HEK293 (cell line): ENCODE data around the gene GTF2I.

Experiments used
- CTCF ChIA-PET: fragments of 350-600 bp; formaldehyde crosslinking; extraction: SDS; loops from one replicate; lab custom pipeline; 2021; ENCODE audit warnings: antibody characterized with exemption; lab: Yijun Ruan, JAX
- POLR2A ChIA-PET: fragments of 300-600 bp; formaldehyde crosslinking; extraction: SDS; loops from one replicate; lab custom pipeline; 2020; ENCODE audit warnings: antibody characterized with exemption, inconsistent platforms; lab: Yijun Ruan, JAX
- H3K27ac ChIP-seq: fragments of 200-500 bp; sonication (Bioruptor generic); 2 replicates; pipeline ENCODE4 v1.5.1; 2014; ENCODE audit warnings: low read depth, low read length, control low read depth, inconsistent platforms; ENCODE audit errors: extremely low read depth
- H3K36me3 ChIP-seq, 2 experiments: fragments of 200-500 bp in 1 of 2; sonication (Bioruptor generic) in 1 of 2; 1 replicate in 1 of 2; 2 replicates in 1 of 2; pipeline ENCODE4 v1.5.1; 2014 to 2017; ENCODE audit warnings: inconsistent platforms in 2 of 2, low read length in 2 of 2; ENCODE audit not compliant: control insufficient read depth in 2 of 2, insufficient read depth in 1 of 2
- H3K4me1 ChIP-seq: fragments of 200-500 bp; sonication (Bioruptor generic); 2 replicates; pipeline ENCODE4 v1.5.1; 2014; ENCODE audit warnings: mild to moderate bottlenecking, low read length, inconsistent platforms; ENCODE audit not compliant: control insufficient read depth, insufficient read depth
- H3K4me3 ChIP-seq: 2 replicates; pipeline ENCODE4 v1.5.1; 2011; ENCODE audit warnings: low read depth, mild to moderate bottlenecking, control low read depth, low read length, moderate library complexity
- H3K9me3 ChIP-seq: fragments of 200-500 bp; sonication (Bioruptor generic); 2 replicates; pipeline ENCODE4 v1.5.1; 2014; ENCODE audit warnings: low read depth, low read length, inconsistent platforms; ENCODE audit not compliant: control insufficient read depth, insufficient read depth
- BCL11B ChIP-seq: fragments of 450-650 bp; formaldehyde crosslinking; IDR thresholded peaks from 2 replicates; pipeline ENCODE4 v1.5.1; 2016; ENCODE audit warnings: low read depth, missing biosample characterization, missing genetic modification characterization
- FEZF1 ChIP-seq: fragments of 450-650 bp; formaldehyde crosslinking; IDR thresholded peaks from 2 replicates; pipeline ENCODE4 v1.5.1; 2016; ENCODE audit warnings: missing biosample characterization, missing genetic modification characterization
- GLIS1 ChIP-seq: fragments of 450-650 bp; formaldehyde crosslinking; IDR thresholded peaks from 2 replicates; pipeline ENCODE4 v1.5.1; 2016; ENCODE audit warnings: missing biosample characterization, missing genetic modification characterization
- GLIS2 ChIP-seq: fragments of 450-650 bp; formaldehyde crosslinking; IDR thresholded peaks from 2 replicates; pipeline ENCODE4 v1.5.1; 2016; ENCODE audit warnings: missing biosample characterization, missing genetic modification characterization
- HOXA7 ChIP-seq: sonication (generic); formaldehyde crosslinking; IDR thresholded peaks from 2 replicates; pipeline ENCODE4 v1.8.1; 2022; ENCODE audit warnings: missing genetic modification reagents, borderline replicate concordance
- IKZF3 ChIP-seq: fragments of 450-650 bp; IDR thresholded peaks from 2 replicates; pipeline ENCODE4 v1.5.0; 2018; ENCODE audit warnings: missing biosample characterization, mild to moderate bottlenecking, missing genetic modification characterization, moderate library complexity
- PRDM1 ChIP-seq: fragments of 450-650 bp; formaldehyde crosslinking; IDR thresholded peaks from 2 replicates; pipeline ENCODE4; 2016; ENCODE audit warnings: missing biosample characterization, missing genetic modification characterization
- PRDM4 ChIP-seq: fragments of 450-650 bp; formaldehyde crosslinking; IDR thresholded peaks from 2 replicates; pipeline ENCODE4 v1.5.1; 2017; ENCODE audit warnings: missing biosample characterization, missing genetic modification characterization
- SALL2 ChIP-seq: fragments of 450-650 bp; formaldehyde crosslinking; IDR thresholded peaks from 2 replicates; pipeline ENCODE4 v1.5.0; 2017; ENCODE audit warnings: missing biosample characterization, mild to moderate bottlenecking, missing genetic modification characterization, borderline replicate concordance
- ZBTB1 ChIP-seq: fragments of 450-650 bp; formaldehyde crosslinking; IDR thresholded peaks from 2 replicates; pipeline ENCODE4 v1.5.1; 2016; ENCODE audit warnings: missing biosample characterization, missing genetic modification characterization
- ZBTB8A ChIP-seq: fragments of 450-650 bp; formaldehyde crosslinking; IDR thresholded peaks from 2 replicates; pipeline ENCODE4 v1.5.1; 2016; ENCODE audit warnings: missing biosample characterization, missing genetic modification characterization
- ZNF112 ChIP-seq: fragments of 450-650 bp; formaldehyde crosslinking; IDR thresholded peaks from 2 replicates; pipeline ENCODE4 v1.5.0; 2017; ENCODE audit warnings: missing biosample characterization, missing genetic modification characterization
- ZNF18 ChIP-seq: fragments of 450-650 bp; formaldehyde crosslinking; IDR thresholded peaks from 2 replicates; pipeline ENCODE4 v1.5.1; 2016; ENCODE audit warnings: missing biosample characterization, missing genetic modification characterization
- ZNF211 ChIP-seq: fragments of 450-650 bp; formaldehyde crosslinking; IDR thresholded peaks from 2 replicates; pipeline ENCODE4 v1.5.1; 2016; ENCODE audit warnings: low read depth, missing biosample characterization, missing genetic modification characterization
- ZNF23 ChIP-seq: fragments of 450-650 bp; formaldehyde crosslinking; IDR thresholded peaks from 2 replicates; pipeline ENCODE4 v1.5.1; 2016; ENCODE audit warnings: missing biosample characterization, missing genetic modification characterization, borderline replicate concordance
- ZNF366 ChIP-seq: fragments of 450-650 bp; formaldehyde crosslinking; conservative IDR thresholded peaks from 2 replicates; pipeline ENCODE4 v1.5.1; 2016; ENCODE audit warnings: missing biosample characterization, missing genetic modification characterization
- ZNF37A ChIP-seq: fragments of 450-650 bp; IDR thresholded peaks from 2 replicates; pipeline ENCODE4 v1.5.1; 2018; ENCODE audit warnings: missing biosample characterization, missing genetic modification characterization
- ZNF433 ChIP-seq: fragments of 450-650 bp; formaldehyde crosslinking; IDR thresholded peaks from 2 replicates; pipeline ENCODE4 v1.5.1; 2016; ENCODE audit warnings: missing biosample characterization, missing genetic modification characterization, low read depth
- ZNF521 ChIP-seq: fragments of 450-650 bp; formaldehyde crosslinking; IDR thresholded peaks from 2 replicates; pipeline ENCODE4 v1.5.1; 2017; ENCODE audit warnings: missing biosample characterization, mild to moderate bottlenecking, missing genetic modification characterization
- ZNF580 ChIP-seq: fragments of 450-650 bp; formaldehyde crosslinking; IDR thresholded peaks from 2 replicates; pipeline ENCODE4 v1.5.1; 2016; ENCODE audit warnings: missing biosample characterization, missing genetic modification characterization
- ZNF626 ChIP-seq: fragments of 450-650 bp; sonication (Bioruptor Pico); formaldehyde crosslinking; IDR thresholded peaks from 2 replicates; pipeline ENCODE4 v1.5.1; 2018; ENCODE audit warnings: missing biosample characterization, missing genetic modification characterization, inconsistent platforms
- ZNF629 ChIP-seq: fragments of 450-650 bp; formaldehyde crosslinking; IDR thresholded peaks from 2 replicates; pipeline ENCODE4 v1.5.1; 2017; ENCODE audit warnings: missing biosample characterization, missing genetic modification characterization
- ZNF639 ChIP-seq: fragments of 450-650 bp; formaldehyde crosslinking; IDR thresholded peaks from 2 replicates; pipeline ENCODE4 v1.5.1; 2016; ENCODE audit warnings: missing biosample characterization, missing genetic modification characterization
- ZNF654 ChIP-seq: fragments of 450-650 bp; formaldehyde crosslinking; IDR thresholded peaks from 2 replicates; pipeline ENCODE4 v1.5.1; 2016; ENCODE audit warnings: low read depth, missing biosample characterization, missing genetic modification characterization
- ZNF692 ChIP-seq: fragments of 450-650 bp; formaldehyde crosslinking; IDR thresholded peaks from 2 replicates; pipeline ENCODE4 v1.5.1; 2016; ENCODE audit warnings: missing biosample characterization, missing genetic modification characterization
- ZNF777 ChIP-seq: fragments of 450-650 bp; formaldehyde crosslinking; IDR thresholded peaks from 2 replicates; pipeline ENCODE4 v1.5.1; 2017; ENCODE audit warnings: missing biosample characterization, missing genetic modification characterization, borderline replicate concordance

The GTF2I gene

GRCh38 chr7:74656441-74656836, 1.1 kb upstream of the GTF2I start:
- ChIA-PET CTCF (no interaction called here), POLR2A (interaction anchor here (0.9 kb wide), 1 partner anchor 44 kb away, joined by 3 read pairs; no protein-coding TSS in a partner anchor)
- 0 out of 2 replicates have a peak, but pooled peaks have one; percentile 8 for TF ChIP-seq GLIS1
- TF ChIP-seq PRDM1 (tag by site-specific recombination), result 0 out of 2 replicates have a peak, but pooled peaks have one; percentile 25
- TF ChIP-seq ZNF777 (tag by site-specific recombination), result no peak
- no peak for TF ChIP-seq ZNF211
- 0 out of 2 replicates have a peak, but pooled peaks have one; percentile 18 for TF ChIP-seq FEZF1
- TF ChIP-seq ZNF18 (tag by site-specific recombination), result no peak
- TF ChIP-seq ZNF654 (tag by site-specific recombination), result peak; percentile 3; the same call in 1 of the 2 replicates
- H3K9me3 ChIP-seq, result no peaks in the 10 kb centered on the region
- H3K36me3 ChIP-seq, result no peaks in the 10 kb centered on the region; a peak in 1 of 3 replicates
- H3K4me3 ChIP-seq, result peak overlapping the region; percentile 85
- peak overlapping the region; percentile 99 for H3K27ac ChIP-seq
- peaks cover 9% of the 10 kb centered on the region for H3K4me1 ChIP-seq

- Histone ChIP-seq H3K9me3 (no peaks in the 10 kb centered on the region), H3K4me3 (peak overlapping the region; percentile 88), H3K27ac (peak overlapping the region; percentile 99), H3K36me3 (no peaks in the 10 kb centered on the region; a peak in 1 of 3 replicates), H3K4me1 (peaks cover 9% of the 10 kb centered on the region)
- CTCF ChIA-PET, result no interaction called here
- POLR2A ChIA-PET, result interaction anchor here (0.6 to 1.0 kb wide), 6 partner anchors 41 to 207 kb away, joined by 3 to 13 read pairs (median 6); no protein-coding TSS in a partner anchor
- no peak for TF ChIP-seq IKZF3 (tag by site-specific recombination)
- no peak for TF ChIP-seq ZNF366 (tag by site-specific recombination)
- no peak for TF ChIP-seq ZNF433
- TF ChIP-seq ZNF629 (tag by site-specific recombination), result no peak
- TF ChIP-seq BCL11B, result no peak
- TF ChIP-seq ZNF626 (tag by site-specific recombination), result no peak
- no peak for TF ChIP-seq ZNF639 (tag by site-specific recombination)
- TF ChIP-seq ZBTB1 (tag by site-specific recombination), result no peak
- TF ChIP-seq SALL2 (tag by site-specific recombination), result no peak
- TF ChIP-seq HOXA7, result no peak
- TF ChIP-seq ZNF37A, result no peak
- TF ChIP-seq ZBTB8A (tag by site-specific recombination), result peak; percentile 46; the same call in 1 of the 2 replicates
- TF ChIP-seq ZNF112 (tag by site-specific recombination), result no peak
- TF ChIP-seq ZNF521 (tag by site-specific recombination), result no peak
- TF ChIP-seq PRDM4 (tag by site-specific recombination), result no peak
- 0 out of 2 replicates have a peak, but pooled peaks have one; percentile 4 for TF ChIP-seq GLIS1
- TF ChIP-seq ZNF692 (tag by site-specific recombination), result no peak
- TF ChIP-seq GLIS2, result peak; percentile 74; the same call in 1 of the 2 replicates
- TF ChIP-seq ZNF580 (tag by site-specific recombination), result peak; percentile 13; the same call in 1 of the 2 replicates
- no peak for TF ChIP-seq ZNF23 (tag by site-specific recombination)
Measured at GRCh38 chr7:74656837-74657691, 454 bp upstream of the GTF2I start.
